Measurements from ENCODE around the gene FAM237B. TPM values are rescaled to one million over a fixed set of nuclear protein-coding genes. Genes with fewer than 3 reads are reported as not detected.
"Not testable (repeated sequence)": the region's sequence is repeated elsewhere in the genome, so short reads cannot be mapped to it uniquely, and the experiment has no call there.

The FAM237B gene
- not detected in 2 replicates for total RNA-seq

- H3K9me3 Mint-ChIP-seq, result no peaks in the 10 kb centered on the region
- H3K4me1 Mint-ChIP-seq, result peaks cover 2% of the 10 kb centered on the region
- H3K27me3 Mint-ChIP-seq, result peaks cover 56% of the 10 kb centered on the region
- intact Hi-C loops (cut with micrococcal nuclease), result no loop called here
- DNase-seq, result no peak
- H3K4me3 Mint-ChIP-seq, result peak within 1 kb of the TSS; percentile 37
- no peak within 1 kb of the TSS for H3K27ac Mint-ChIP-seq
- H3K36me3 Mint-ChIP-seq (ENCODE audit: low read depth), result no peaks in the 10 kb centered on the region
Measured at GRCh38 chr7:90320801-90321494, at the start of gene FAM237B. Gene FAM237B, minus strand, starts transcription at chr7:90321304. Its CDS starts 1,556 bp downstream, at chr7:90319748.

- H3K27me3 Mint-ChIP-seq, result no peaks in the 10 kb centered on the region
- intact Hi-C loops (cut with micrococcal nuclease), result no loop called here
- peaks cover 11% of the 10 kb centered on the region for H3K9me3 Mint-ChIP-seq
- H3K4me3 Mint-ChIP-seq, result no peak overlapping the region
- peaks cover 20% of the 10 kb centered on the region for H3K4me1 Mint-ChIP-seq
- DNase-seq, result no peak
- H3K27ac Mint-ChIP-seq, result no peak overlapping the region
- peaks cover 58% of the 10 kb centered on the region for H3K36me3 Mint-ChIP-seq (ENCODE audit: low read depth)
Measured at GRCh38 chr7:90351987-90352386, 30.9 kb upstream of the FAM237B start.

GRCh38 chr7:90350032-90350431 lies 28.9 kb upstream of the FAM237B start:
- DNase-seq; H3K27ac Mint-ChIP-seq; H3K4me3 Mint-ChIP-seq; H3K9me3 Mint-ChIP-seq; intact Hi-C loops (cut with micrococcal nuclease); H3K27me3 Mint-ChIP-seq: not testable (repeated sequence)
- peaks cover 42% of the 10 kb centered on the region for H3K36me3 Mint-ChIP-seq (ENCODE audit: low read depth)
- peaks cover 34% of the 10 kb centered on the region for H3K4me1 Mint-ChIP-seq

- Mint-ChIP-seq H3K27ac (no peak overlapping the region), H3K4me1 (peaks cover 36% of the 10 kb centered on the region), H3K36me3 (ENCODE audit: low read depth) (peaks cover 39% of the 10 kb centered on the region), H3K4me3 (no peak overlapping the region), H3K27me3 (peaks cover 2% of the 10 kb centered on the region), H3K9me3 (peaks cover 3% of the 10 kb centered on the region)
- no peak for DNase-seq
- intact Hi-C loops (cut with micrococcal nuclease), result no loop called here
Measured at GRCh38 chr7:90349305-90349704, 28.2 kb upstream of the FAM237B start.

GRCh38 chr7:90347759-90348158 lies 26.7 kb upstream of the FAM237B start:
- Mint-ChIP-seq H3K9me3 (peaks cover 3% of the 10 kb centered on the region), H3K27me3 (peaks cover 2% of the 10 kb centered on the region), H3K27ac (peak overlapping the region; percentile 99), H3K4me1 (peaks cover 34% of the 10 kb centered on the region), H3K4me3 (peak overlapping the region; percentile 97), H3K36me3 (ENCODE audit: low read depth) (peaks cover 28% of the 10 kb centered on the region)
- intact Hi-C loops (cut with micrococcal nuclease), result loop anchor here (2.0 kb wide), 1 partner anchor 77 kb away; no protein-coding TSS in a partner anchor
- no peak for DNase-seq

- H3K27ac Mint-ChIP-seq, result peak within 1 kb of the TSS; percentile 99
- H3K27me3 Mint-ChIP-seq, result peaks cover 2% of the 10 kb centered on the region
- peaks cover 23% of the 10 kb centered on the region for H3K36me3 Mint-ChIP-seq (ENCODE audit: low read depth)
Measured at GRCh38 chr7:90346336-90347125, 25.4 kb upstream of the FAM237B start, which contains the start of gene GTPBP10. Gene GTPBP10, plus strand, starts transcription at chr7:90346716. Its CDS starts 26 bp downstream, at chr7:90346742.

GRCh38 chr7:90345595-90346335 lies 24.7 kb upstream of the FAM237B start:
- Mint-ChIP-seq H3K36me3 (ENCODE audit: low read depth) (peaks cover 22% of the 10 kb centered on the region), H3K9me3 (peaks cover 3% of the 10 kb centered on the region), H3K27ac (peak overlapping the region; percentile 99), H3K27me3 (peaks cover 2% of the 10 kb centered on the region), H3K4me3 (peak overlapping the region; percentile 97), H3K4me1 (peaks cover 31% of the 10 kb centered on the region)
- intact Hi-C loops (cut with micrococcal nuclease), result loop anchor here (1.0 to 2.0 kb wide), 3 partner anchors 58 to 100 kb away; partner anchors contain the start of genes CFAP69 and CLDN12
- DNase-seq, result no peak

More at GRCh38 chr7:90346336-90347125, 25.4 kb upstream of the FAM237B start, which contains the start of gene GTPBP10:
- Mint-ChIP-seq H3K9me3 (peaks cover 3% of the 10 kb centered on the region), H3K4me3 (peak within 1 kb of the TSS; percentile 97), H3K4me1 (peaks cover 31% of the 10 kb centered on the region)
- DNase-seq, result peak; percentile 98
- intact Hi-C loops (cut with micrococcal nuclease), result loop anchor here (1.0 to 2.0 kb wide), 3 partner anchors 57 to 101 kb away; partner anchors contain the start of genes CFAP69 and CLDN12

GRCh38 chr7:90345016-90345415 lies 23.9 kb upstream of the FAM237B start:
- Mint-ChIP-seq H3K27ac (peak overlapping the region; percentile 99), H3K4me3 (peak overlapping the region; percentile 97), H3K9me3 (peaks cover 2% of the 10 kb centered on the region), H3K4me1 (peaks cover 30% of the 10 kb centered on the region), H3K27me3 (peaks cover 2% of the 10 kb centered on the region), H3K36me3 (ENCODE audit: low read depth) (peaks cover 17% of the 10 kb centered on the region)
- intact Hi-C loops (cut with micrococcal nuclease), result no loop called here
- DNase-seq, result no peak

- no peak for DNase-seq
- no peaks in the 10 kb centered on the region for H3K36me3 Mint-ChIP-seq (ENCODE audit: low read depth)
- no peaks in the 10 kb centered on the region for H3K4me1 Mint-ChIP-seq
Measured at GRCh38 chr7:90337106-90337505, 16.0 kb upstream of the FAM237B start.

GRCh38 chr7:90334926-90335325 lies 13.8 kb upstream of the FAM237B start:
- H3K4me1 Mint-ChIP-seq; intact Hi-C loops (cut with micrococcal nuclease); H3K27ac Mint-ChIP-seq; H3K36me3 Mint-ChIP-seq (ENCODE audit: low read depth); H3K27me3 Mint-ChIP-seq; H3K4me3 Mint-ChIP-seq; H3K9me3 Mint-ChIP-seq: not testable (repeated sequence)
- DNase-seq, result peak; percentile 44

More at GRCh38 chr7:90337106-90337505, 16.0 kb upstream of the FAM237B start:
- Mint-ChIP-seq H3K4me3 (no peak overlapping the region), H3K9me3 (no peaks in the 10 kb centered on the region), H3K27ac (no peak overlapping the region), H3K27me3 (peaks cover 4% of the 10 kb centered on the region)
- intact Hi-C loops (cut with micrococcal nuclease), result no loop called here

GRCh38 chr7:90334193-90334843 lies 13.2 kb upstream of the FAM237B start:
- Mint-ChIP-seq H3K9me3 (no peaks in the 10 kb centered on the region), H3K27ac (no peak overlapping the region), H3K4me1 (no peaks in the 10 kb centered on the region), H3K27me3 (peaks cover 9% of the 10 kb centered on the region), H3K4me3 (no peak overlapping the region), H3K36me3 (ENCODE audit: low read depth) (no peaks in the 10 kb centered on the region)
- no peak for DNase-seq
- intact Hi-C loops (cut with micrococcal nuclease), result no loop called here

GRCh38 chr7:90326500-90326899 lies 5.4 kb upstream of the FAM237B start:
- no peaks in the 10 kb centered on the region for H3K4me1 Mint-ChIP-seq
- intact Hi-C loops (cut with micrococcal nuclease), result no loop called here
- no peaks in the 10 kb centered on the region for H3K36me3 Mint-ChIP-seq (ENCODE audit: low read depth)
- H3K27ac Mint-ChIP-seq, result no peak overlapping the region
- H3K4me3 Mint-ChIP-seq, result no peak overlapping the region
- no peak for DNase-seq
- H3K9me3 Mint-ChIP-seq, result no peaks in the 10 kb centered on the region
- H3K27me3 Mint-ChIP-seq, result peaks cover 22% of the 10 kb centered on the region

- intact Hi-C loops (cut with micrococcal nuclease), result no loop called here
- H3K9me3 Mint-ChIP-seq, result no peaks in the 10 kb centered on the region
- DNase-seq, result no peak
- peaks cover 44% of the 10 kb centered on the region for H3K27me3 Mint-ChIP-seq
- H3K36me3 Mint-ChIP-seq (ENCODE audit: low read depth), result no peaks in the 10 kb centered on the region
- peaks cover 2% of the 10 kb centered on the region for H3K4me1 Mint-ChIP-seq
- H3K27ac Mint-ChIP-seq, result no peak overlapping the region
- H3K4me3 Mint-ChIP-seq, result no peak overlapping the region
Measured at GRCh38 chr7:90322837-90323236, 1.7 kb upstream of the FAM237B start.
